Fibroblast of lung (primary cell): ENCODE measurements around the gene NEDD4L.

Experiments used
- CTCF ChIP-seq, 2 donors: IDR thresholded peaks in 1 of 2; conservative IDR thresholded peaks in 1 of 2; 1 replicate in 1 of 2; 2 replicates in 1 of 2; pipeline ENCODE4 v1.5.1; 2011 to 2012; ENCODE audit warnings: low read length in 2 of 2, control low read depth in 1 of 2, inconsistent platforms in 1 of 2, low read depth in 1 of 2, mild to moderate bottlenecking in 1 of 2
- EZH2 ChIP-seq: IDR thresholded peaks from 2 replicates; pipeline ENCODE4 v1.5.1; 2012; ENCODE audit warnings: low read length, control low read depth, mild to moderate bottlenecking; ENCODE audit errors: missing control alignments

DNA sequence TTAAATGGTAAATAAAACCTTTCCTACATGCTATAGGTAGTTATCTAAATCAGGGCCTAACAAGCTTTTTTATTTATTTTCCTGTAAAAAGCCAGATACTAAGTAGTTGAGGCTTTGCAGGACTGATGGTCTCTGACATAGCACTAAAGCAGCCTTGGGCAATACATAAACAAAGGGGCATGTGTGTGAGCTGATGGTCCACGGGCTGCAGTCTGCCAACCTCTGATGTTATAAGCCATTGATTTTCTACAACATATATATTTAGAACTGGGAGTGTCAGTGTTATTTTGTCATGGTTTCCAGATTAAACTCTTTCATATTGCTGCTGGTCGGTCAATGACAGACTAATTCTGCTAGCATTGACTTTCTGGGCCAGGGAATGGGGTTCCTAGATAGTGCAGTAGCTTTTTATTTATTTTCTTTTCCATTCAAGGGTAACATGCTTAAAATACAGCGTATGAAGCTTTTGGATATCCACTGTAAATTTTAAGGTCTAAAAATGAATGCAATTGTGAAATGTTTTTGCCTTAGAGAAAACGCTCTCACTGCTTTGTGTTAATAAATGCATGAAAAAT is 134.0 kb downstream of the NEDD4L start:
- TF ChIP-seq CTCF (conservative IDR thresholded peaks at IDR 0.05 in 1 of 2, IDR thresholded peaks at IDR 0.05 in 1 of 2; ENCODE audit: low read depth in 1 of 2, low read length in 2 of 2) (no peak), EZH2 (no peak)
